Measurements from ENCODE around the gene ZNF524. TPM values are rescaled to one million over a fixed set of nuclear protein-coding genes. Genes with fewer than 3 reads are reported as not detected.

Gene ZNF524
- total and polyA plus RNA-seq, 9 of the 15 experiments (the other 6 are each of a cell fraction or from before 2014, with no cell fraction given), result 0.08 to 15.6 (median 2.9) TPM

DNA sequence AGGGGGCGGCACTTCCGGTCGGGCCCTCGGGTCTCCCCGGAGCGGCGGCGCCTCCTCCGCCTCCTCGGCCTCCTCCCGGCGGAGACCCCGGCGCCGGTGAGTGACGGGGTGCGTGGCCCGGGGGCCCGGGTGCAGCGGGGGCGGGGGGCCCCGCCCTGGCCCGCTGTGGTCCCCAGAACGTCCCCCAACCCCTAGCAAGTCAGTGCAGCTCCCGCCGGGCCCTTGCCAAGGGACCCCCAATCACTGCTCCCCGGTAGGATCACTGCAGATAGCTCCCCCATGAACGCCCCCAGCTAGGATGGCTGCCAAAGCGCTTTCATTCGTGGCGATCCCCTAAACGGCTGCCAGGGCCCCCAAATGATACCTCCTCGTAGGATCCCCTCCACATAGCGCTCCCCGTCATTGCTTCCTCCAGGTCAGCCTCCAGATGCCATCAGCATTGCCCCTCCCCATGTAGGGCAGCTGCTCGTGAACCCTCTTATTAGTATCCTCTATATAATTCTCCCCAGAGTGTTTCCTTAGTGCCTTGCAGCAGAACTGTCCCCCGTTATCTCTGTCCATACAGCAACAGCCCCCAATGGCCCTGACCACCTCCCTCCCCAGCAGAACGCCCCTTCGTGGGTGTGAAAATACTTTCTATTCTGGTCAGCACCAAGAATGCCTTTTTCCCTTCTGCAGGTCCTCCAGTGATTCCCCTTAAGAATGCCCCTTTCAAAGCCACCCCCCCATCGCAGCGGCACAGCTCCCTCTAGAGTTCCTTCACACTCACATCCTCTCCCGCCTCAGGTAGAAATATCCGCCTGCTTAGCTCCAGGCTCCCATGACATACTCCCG lies 5.8 kb downstream of the ZNF524 start, which contains the start of gene ZNF865:
ZNF865 (plus strand) TSS at position 11 of the 834 bp plus-strand sequence. CDS start 7,972 bp downstream, outside the sequence.
- WGBS (ENCODE audit: insufficient coverage, low coverage, missing lambda C conversion rate), result under 1% methylated on average over 32 of the region's 44 CpGs
- peak within 1 kb of the TSS; percentile 84 for H3K4me3 ChIP-seq
- CTCF ChIA-PET (ENCODE audit: low intra/inter-chr PET ratio), result interaction anchor here (0.6 to 2.5 kb wide), 5 partner anchors 26 to 195 kb away, joined by 3 to 23 read pairs (median 4); no protein-coding TSS in a partner anchor
- BruUV-seq (replicated peaks), result no TSS peak
- H4K20me1 ChIP-seq (replicated peaks; ENCODE audit: control insufficient read depth, insufficient read depth, low read length), result no peaks in the 10 kb centered on the region
- H3K4me1 ChIP-seq (replicated peaks in 1 of 2; ENCODE audit: control insufficient read depth in 2 of 2, insufficient read depth in 2 of 2, low read length in 2 of 2), result peaks cover 24 to 38% of the 10 kb centered on the region in 2 experiments
- intact Hi-C loops (cut with micrococcal nuclease), result loop anchor here (1.0 kb wide), 1 partner anchor 89 kb away; no protein-coding TSS in a partner anchor
- H3K4me2 ChIP-seq (ENCODE audit: insufficient read depth, low read length), result peak within 1 kb of the TSS; percentile 97
- peaks cover 26% of the 10 kb centered on the region for H3K79me2 ChIP-seq (ENCODE audit: control insufficient read depth, insufficient read depth, low read length)
- FAIRE-seq, result peak; percentile 92
- H3K9me3 ChIP-seq (replicated peaks; ENCODE audit: control insufficient read depth, insufficient read depth, low read depth, low read length), result 0 out of 2 replicates have a peak, but pooled peaks cover 2% of the 10 kb centered on the region
- H2AFZ ChIP-seq (ENCODE audit: low read depth, low read length), result peak within 1 kb of the TSS; percentile 84
- POLR2A ChIA-PET, result interaction anchor here (0.7 to 2.2 kb wide), 9 partner anchors 13 to 144 kb away, joined by 3 to 18 read pairs (median 4); partner anchors contain the start of genes U2AF2 and ZNF784
- in situ Hi-C loops (cut with MboI), result no loop called here
- DNase-seq (ENCODE audit: extremely low read depth in 1 of 4, low spot score in 3 of 4), result peak; percentile 74 to 92 (median 78)
- no peaks in the 10 kb centered on the region for H3K27me3 ChIP-seq (ENCODE audit: control insufficient read depth in 2 of 2, insufficient read depth in 2 of 2, low read length in 2 of 2)
- peak within 1 kb of the TSS; percentile 87 for H3K27ac ChIP-seq (ENCODE audit: extremely low read depth, low read depth, low read length)
- H3K9ac ChIP-seq (ENCODE audit: insufficient read depth in 1 of 2, low read depth in 2 of 2, low read length in 2 of 2), result peak within 1 kb of the TSS; percentile 80 to 93
- H3K9me1 ChIP-seq (ENCODE audit: control insufficient read depth, insufficient read depth, low read length), result no peaks in the 10 kb centered on the region
- peaks cover 16% of the 10 kb centered on the region; the same call in 2 of the 3 replicates for H3K36me3 ChIP-seq (ENCODE audit: control insufficient read depth, insufficient read depth, low read length)
- ATAC-seq, result peak; percentile 78
- TF ChIP-seq SIN3A (IDR thresholded peaks at IDR 0.05; ENCODE audit: borderline replicate concordance in 2 of 2, control insufficient read depth in 1 of 2, low read depth in 2 of 2, low read length in 2 of 2) (peak; percentile 14 to 47; a peak in 1 of 4 replicates), RCOR1 (IDR thresholded peaks at IDR 0.05; ENCODE audit: borderline replicate concordance in 1 of 2, low read depth in 2 of 2, low read length in 2 of 2) (0 out of 4 replicates have a peak, but pooled peaks of 1 of the 2 experiments have one; percentile 30), DACH1 (IDR thresholded peaks at IDR 0.05; ENCODE audit: partially characterized antibody) (peak; percentile 21), CTBP1 (IDR thresholded peaks at IDR 0.05; ENCODE audit: borderline replicate concordance) (peak; percentile 66), GTF2E2 (tag; IDR thresholded peaks at IDR 0.05) (peak; percentile 27; the same call in 1 of the 2 replicates), KAT2B (IDR thresholded peaks at IDR 0.05; ENCODE audit: low read depth, low read length) (no peak), VEZF1 (CRISPR knock-in tag; IDR thresholded peaks at IDR 0.05) (peak; percentile 49), CBFA2T3 (IDR thresholded peaks at IDR 0.05) (peak; percentile 5; the same call in 1 of the 2 replicates), FOXO4 (CRISPR knock-in tag; IDR thresholded peaks at IDR 0.05) (no peak), MAZ (CRISPR knock-in tag; conservative IDR thresholded peaks at IDR 0.05 in 1 of 2, IDR thresholded peaks at IDR 0.05 in 1 of 2) (peak; percentile 39 to 74; a peak in 3 of 4 replicates)
- TF ChIP-seq, protein P1, sequence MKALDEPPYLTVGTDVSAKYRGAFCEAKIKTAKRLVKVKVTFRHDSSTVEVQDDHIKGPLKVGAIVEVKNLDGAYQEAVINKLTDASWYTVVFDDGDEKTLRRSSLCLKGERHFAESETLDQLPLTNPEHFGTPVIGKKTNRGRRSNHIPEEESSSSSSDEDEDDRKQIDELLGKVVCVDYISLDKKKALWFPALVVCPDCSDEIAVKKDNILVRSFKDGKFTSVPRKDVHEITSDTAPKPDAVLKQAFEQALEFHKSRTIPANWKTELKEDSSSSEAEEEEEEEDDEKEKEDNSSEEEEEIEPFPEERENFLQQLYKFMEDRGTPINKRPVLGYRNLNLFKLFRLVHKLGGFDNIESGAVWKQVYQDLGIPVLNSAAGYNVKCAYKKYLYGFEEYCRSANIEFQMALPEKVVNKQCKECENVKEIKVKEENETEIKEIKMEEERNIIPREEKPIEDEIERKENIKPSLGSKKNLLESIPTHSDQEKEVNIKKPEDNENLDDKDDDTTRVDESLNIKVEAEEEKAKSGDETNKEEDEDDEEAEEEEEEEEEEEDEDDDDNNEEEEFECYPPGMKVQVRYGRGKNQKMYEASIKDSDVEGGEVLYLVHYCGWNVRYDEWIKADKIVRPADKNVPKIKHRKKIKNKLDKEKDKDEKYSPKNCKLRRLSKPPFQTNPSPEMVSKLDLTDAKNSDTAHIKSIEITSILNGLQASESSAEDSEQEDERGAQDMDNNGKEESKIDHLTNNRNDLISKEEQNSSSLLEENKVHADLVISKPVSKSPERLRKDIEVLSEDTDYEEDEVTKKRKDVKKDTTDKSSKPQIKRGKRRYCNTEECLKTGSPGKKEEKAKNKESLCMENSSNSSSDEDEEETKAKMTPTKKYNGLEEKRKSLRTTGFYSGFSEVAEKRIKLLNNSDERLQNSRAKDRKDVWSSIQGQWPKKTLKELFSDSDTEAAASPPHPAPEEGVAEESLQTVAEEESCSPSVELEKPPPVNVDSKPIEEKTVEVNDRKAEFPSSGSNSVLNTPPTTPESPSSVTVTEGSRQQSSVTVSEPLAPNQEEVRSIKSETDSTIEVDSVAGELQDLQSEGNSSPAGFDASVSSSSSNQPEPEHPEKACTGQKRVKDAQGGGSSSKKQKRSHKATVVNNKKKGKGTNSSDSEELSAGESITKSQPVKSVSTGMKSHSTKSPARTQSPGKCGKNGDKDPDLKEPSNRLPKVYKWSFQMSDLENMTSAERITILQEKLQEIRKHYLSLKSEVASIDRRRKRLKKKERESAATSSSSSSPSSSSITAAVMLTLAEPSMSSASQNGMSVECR (CRISPR knock-in tag; IDR thresholded peaks at IDR 0.05), result peak; percentile 29; the same call in 1 of the 2 replicates
